VCaP (cell line): Measurements from ENCODE around the gene CFP.

Experiments used
- H3K27ac ChIP-seq: fragments of 450-650 bp; 2 replicates; pipeline ENCODE4 v1.5.1; 2017
- TF ChIP-seq, protein P1 (sequence below): fragments of 450-650 bp; conservative IDR thresholded peaks from 2 replicates; pipeline ENCODE4 v1.5.1; 2017; ENCODE audit warnings: mild to moderate bottlenecking, moderate library complexity

Gene CFP

DNA sequence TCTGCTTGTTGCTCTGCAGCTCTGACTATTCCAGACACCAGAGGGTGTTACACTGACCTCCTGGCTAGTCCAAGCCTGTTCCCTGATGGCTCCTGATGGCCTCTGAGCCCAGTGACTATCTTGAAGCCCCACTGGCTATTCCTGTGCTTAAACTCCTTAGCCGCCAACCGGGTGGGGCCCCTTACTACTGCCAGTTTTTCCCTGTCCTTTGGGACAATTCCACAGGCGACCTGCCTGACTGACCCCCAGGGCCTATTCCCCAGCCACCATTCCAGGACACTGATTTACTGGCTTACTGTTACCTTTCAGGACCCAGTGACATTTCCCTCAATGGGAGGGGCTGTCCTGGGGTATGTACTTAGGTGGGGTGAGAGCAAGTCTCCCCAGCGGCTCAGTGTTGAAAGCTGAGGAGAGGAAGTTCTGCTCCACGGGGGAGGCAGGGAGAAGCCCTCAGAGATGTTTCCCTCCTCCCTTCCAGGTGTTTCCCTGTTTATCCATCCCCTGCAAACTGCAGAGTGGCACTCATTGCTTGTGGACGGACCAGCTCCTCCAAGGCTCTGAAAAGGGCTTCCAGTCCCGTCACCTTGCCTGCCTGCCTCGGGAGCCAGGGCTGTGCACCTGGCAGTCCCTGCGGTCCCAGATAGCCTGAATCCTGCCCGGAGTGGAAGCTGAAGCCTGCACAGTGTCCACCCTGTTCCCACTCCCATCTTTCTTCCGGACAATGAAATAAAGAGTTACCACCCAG lies 43.5 kb downstream of the CFP start:
- no peak overlapping the region for H3K27ac ChIP-seq
- TF ChIP-seq, protein P1, sequence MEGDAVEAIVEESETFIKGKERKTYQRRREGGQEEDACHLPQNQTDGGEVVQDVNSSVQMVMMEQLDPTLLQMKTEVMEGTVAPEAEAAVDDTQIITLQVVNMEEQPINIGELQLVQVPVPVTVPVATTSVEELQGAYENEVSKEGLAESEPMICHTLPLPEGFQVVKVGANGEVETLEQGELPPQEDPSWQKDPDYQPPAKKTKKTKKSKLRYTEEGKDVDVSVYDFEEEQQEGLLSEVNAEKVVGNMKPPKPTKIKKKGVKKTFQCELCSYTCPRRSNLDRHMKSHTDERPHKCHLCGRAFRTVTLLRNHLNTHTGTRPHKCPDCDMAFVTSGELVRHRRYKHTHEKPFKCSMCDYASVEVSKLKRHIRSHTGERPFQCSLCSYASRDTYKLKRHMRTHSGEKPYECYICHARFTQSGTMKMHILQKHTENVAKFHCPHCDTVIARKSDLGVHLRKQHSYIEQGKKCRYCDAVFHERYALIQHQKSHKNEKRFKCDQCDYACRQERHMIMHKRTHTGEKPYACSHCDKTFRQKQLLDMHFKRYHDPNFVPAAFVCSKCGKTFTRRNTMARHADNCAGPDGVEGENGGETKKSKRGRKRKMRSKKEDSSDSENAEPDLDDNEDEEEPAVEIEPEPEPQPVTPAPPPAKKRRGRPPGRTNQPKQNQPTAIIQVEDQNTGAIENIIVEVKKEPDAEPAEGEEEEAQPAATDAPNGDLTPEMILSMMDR, result no peak

DNA sequence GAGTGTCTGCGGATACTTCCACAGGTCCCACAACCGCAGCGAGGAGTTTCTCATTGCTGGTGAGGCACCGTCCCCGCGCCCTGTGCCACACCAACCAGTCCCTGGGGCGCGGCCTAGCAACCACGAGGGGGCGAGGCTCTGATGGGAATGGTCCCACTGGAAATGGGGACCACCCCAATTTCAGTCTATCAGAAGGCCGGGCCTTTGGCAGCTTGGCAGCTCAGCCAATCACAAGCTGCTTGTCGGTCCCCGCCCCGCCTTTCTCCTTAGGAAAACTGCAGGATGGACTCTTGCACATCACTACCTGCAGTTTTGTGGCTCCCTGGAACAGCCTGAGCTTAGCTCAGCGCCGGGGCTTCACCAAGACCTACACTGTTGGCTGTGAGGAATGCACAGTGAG lies 44.5 kb downstream of the CFP start:
- H3K27ac ChIP-seq, result no peak overlapping the region
- TF ChIP-seq, protein P1, result no peak

DNA sequence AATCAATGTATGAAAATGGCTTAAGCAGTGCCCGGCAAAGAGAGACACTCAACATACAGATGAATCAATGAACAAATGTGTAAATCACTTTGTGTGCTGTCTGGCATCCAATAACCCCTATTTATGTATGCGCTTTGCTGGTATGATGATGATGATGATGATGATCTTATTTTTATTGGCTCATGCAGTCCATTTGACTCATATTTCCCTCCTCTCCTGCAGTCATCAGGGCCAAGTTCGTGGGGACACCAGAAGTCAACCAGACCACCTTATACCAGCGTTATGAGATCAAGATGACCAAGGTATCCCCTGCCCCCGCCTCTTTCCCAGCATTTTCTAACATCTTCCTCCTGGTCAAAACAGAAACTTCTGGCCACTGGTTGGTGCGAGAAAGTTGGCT lies 45.0 kb downstream of the CFP start:
- TF ChIP-seq, protein P1, result no peak
- no peak overlapping the region for H3K27ac ChIP-seq

DNA sequence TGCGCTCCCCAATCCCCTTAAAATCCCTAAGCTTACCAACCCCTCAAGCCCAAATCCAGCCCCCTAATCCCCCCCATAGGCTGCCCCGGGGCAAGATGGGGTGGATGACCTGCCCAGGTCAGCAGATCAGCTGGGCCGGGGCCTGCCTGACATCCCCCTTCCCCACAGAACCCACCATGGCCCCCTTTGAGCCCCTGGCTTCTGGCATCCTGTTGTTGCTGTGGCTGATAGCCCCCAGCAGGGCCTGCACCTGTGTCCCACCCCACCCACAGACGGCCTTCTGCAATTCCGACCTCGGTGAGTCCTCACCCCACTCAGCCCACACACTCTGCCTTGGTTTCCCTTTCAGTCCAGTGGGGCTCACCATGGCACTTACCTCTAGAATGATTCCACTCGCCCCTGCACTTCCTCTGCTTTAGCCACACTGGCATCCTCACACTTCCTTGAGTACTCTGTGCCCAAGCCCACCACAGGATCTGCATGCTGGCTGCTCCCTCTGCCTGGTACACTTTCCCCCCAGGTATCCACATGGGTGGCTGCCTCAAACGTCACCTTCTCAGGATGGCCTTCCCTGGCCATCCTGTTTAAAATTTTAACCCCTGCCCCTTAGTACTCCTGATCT lies 46.4 kb downstream of the CFP start:
- TF ChIP-seq, protein P1, result no peak
- H3K27ac ChIP-seq, result no peak overlapping the region

DNA sequence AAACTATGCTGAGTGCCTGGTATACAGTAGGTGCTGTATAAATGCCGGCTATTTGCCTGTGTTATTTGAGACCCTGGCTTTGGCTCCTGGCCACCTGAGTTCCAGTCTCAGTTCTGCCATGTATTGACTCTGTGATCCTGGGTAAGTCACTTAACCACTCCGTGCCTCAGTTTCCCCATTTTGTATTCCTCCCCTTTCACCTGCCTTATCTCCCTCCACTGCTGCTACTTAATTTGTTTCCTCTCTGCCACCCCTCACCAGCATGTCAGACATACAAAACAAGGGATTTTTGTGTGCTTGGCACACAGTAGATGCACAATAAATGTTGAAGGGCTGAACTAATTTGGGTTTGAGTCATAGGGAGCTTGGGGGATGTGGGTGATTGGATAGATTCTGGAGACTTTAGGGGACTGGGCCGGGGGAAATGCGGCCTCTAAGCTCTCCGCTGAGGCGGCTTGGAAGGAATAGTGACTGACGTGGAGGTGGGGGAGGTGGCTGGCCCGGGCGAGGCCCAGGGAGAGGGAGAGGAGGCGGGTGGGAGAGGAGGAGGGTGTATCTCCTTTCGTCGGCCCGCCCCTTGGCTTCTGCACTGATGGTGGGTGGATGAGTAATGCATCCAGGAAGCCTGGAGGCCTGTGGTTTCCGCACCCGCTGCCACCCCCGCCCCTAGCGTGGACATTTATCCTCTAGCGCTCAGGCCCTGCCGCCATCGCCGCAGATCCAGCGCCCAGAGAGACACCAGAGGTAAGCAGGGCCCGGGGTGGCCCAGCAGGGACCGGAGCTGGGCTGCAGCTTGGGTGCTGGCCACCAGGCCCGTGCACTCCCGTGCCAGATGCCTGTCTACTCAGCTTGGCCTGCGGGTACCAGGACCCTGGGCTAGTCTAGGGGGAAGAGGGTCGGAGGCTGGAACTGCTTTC lies 47.7 kb downstream of the CFP start, which contains the start of gene TIMP1:
Gene TIMP1 (plus strand): TSS at position 706 of the 917 bp plus-strand sequence. CDS start 980 bp downstream, outside the sequence.
- TF ChIP-seq, protein P1, result no peak
- no peak within 1 kb of the TSS for H3K27ac ChIP-seq

DNA sequence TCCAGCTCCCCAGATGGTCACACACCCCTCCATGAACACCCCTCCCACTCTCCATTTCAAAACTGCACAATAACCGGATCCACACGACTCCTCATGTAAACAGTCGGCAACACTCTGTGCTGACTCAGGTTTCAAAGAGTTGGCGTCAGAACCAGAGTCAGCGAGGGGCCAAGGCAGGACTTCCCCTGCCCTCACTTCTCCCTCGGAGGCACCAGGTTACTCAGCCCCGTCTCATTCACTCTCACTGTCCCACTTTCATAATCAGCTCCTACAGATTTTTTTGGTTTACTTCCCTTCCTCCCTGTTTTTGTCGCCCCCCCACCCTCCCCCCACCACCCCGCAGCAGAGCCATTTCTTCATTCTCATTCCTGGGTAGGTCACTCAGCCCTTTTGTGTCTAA lies 50.2 kb downstream of the CFP start:
- no peak overlapping the region for H3K27ac ChIP-seq

More for the DNA sequence above, 50.2 kb downstream of the CFP start:
- TF ChIP-seq, protein P1, result no peak
